Upper lobe of right lung (tissue), 1 donor: ENCODE data around the gene R3HDM2. TPM values are rescaled to one million over a fixed set of nuclear protein-coding genes. Genes with fewer than 3 reads are reported as not detected.

Source experiments
- ATAC-seq: fragments of 200-7000 bp; cut with Tn5 transposase; one replicate; pipeline ENCODE4 v1.9.1; 2020; ENCODE audit warnings: mild to moderate bottlenecking, moderate library complexity
- DNase-seq: peaks from one replicate; pipeline ENCODE4 v3.0.0-alpha.2; 2020
- H3K27ac ChIP-seq: fragments of 200-600 bp; one replicate; pipeline ENCODE4 v1.8.0; 2022
- H3K27me3 ChIP-seq: fragments of 200-600 bp; one replicate; pipeline ENCODE4 v1.8.0; 2022; ENCODE audit warnings: mild to moderate bottlenecking
- H3K36me3 ChIP-seq: fragments of 200-600 bp; one replicate; pipeline ENCODE4 v1.8.0; 2022
- H3K4me1 ChIP-seq: fragments of 200-600 bp; one replicate; pipeline ENCODE4 v1.8.0; 2022
- H3K4me3 ChIP-seq: fragments of 200-600 bp; one replicate; pipeline ENCODE4 v1.8.0; 2022; ENCODE audit warnings: mild to moderate bottlenecking
- H3K9me3 ChIP-seq: fragments of 200-600 bp; one replicate; pipeline ENCODE4 v1.8.0; 2022
- CTCF ChIP-seq: fragments of 200-600 bp; IDR thresholded peaks from one replicate; pipeline ENCODE4 v1.8.0; 2022; ENCODE audit warnings: antibody characterized with exemption
- intact Hi-C: fragments of 100-400 bp; cut with DNase I; formaldehyde crosslinking; loops from one replicate; pipeline ENCODE4 v1.11.0; 2022
- total RNA-seq: library from RNA; stranded (reverse); fragmentation: NEBNext Ultra II Directional; extraction: Animal tissue kit (Norgen Biotek cat#: 25700); gene quantifications from one replicate; pipeline ENCODE4 v1.2.1, GENCODE V29; 2021
- donor health status: DM: no; HTN: yes; CAD: no; lungs with severe emphysema.

Gene R3HDM2
- total RNA-seq, 1 donor from 2014 or later, result 81.0 TPM

DNA sequence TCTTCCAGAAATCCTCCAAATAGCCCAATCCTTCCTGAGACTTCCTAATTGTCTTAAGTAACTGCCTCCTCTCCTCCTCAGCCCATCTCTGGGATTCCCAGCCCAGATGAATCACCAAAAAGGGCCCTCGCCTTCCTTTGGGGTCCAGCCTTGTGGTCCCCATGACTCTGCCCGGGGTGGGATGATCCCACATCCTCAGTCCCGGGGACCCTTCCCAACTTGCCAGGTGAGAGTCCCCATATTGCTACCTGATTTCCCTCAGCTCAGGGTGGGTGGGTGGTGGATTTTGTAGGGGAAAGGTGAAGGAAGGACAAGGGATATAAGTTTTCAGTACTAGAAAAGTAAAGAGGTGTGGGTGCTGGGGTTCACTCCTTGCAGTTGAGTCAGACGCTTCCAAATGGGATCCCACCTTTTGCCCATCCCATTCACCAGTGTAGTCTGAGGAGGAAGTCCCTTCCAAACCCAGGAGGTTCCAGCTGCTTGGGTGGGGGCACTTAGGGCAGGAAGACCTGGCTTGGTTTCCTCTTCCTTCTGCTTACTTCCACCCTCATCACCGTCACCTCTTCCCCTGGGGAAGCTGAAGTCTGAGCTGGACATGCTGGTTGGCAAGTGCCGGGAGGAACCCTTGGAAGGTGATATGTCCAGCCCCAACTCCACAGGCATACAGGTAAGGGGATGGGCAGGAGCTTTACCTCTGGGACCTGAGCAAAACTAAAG, 34.3 kb upstream of the R3HDM2 start:
- Histone ChIP-seq H3K27ac (no peak overlapping the region), H3K9me3 (no peaks in the 10 kb centered on the region), H3K27me3 (peaks cover 6% of the 10 kb centered on the region), H3K36me3 (no peaks in the 10 kb centered on the region), H3K4me1 (peaks cover 23% of the 10 kb centered on the region), H3K4me3 (no peak overlapping the region)
- no peak for DNase-seq
- ATAC-seq, result no peak
- intact Hi-C loops, result no loop called here
- no peak for TF ChIP-seq CTCF

DNA sequence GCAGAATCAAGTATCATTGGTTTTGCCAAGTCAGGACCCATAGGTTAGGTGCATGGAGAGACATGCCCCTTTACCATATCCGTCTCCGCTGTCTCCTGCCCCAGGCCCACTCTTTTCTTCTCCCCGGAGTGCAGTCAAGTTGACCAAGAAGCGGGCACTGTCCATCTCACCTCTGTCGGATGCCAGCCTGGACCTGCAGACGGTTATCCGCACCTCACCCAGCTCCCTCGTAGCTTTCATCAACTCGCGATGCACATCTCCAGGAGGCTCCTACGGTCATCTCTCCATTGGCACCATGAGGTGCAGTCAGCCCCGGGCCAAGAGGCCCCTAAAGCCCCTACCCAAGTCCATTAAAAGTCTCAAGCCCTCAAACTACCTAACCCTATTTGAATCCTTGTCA, 33.7 kb upstream of the R3HDM2 start:
- intact Hi-C loops, result no loop called here
- Histone ChIP-seq H3K27ac (no peak overlapping the region), H3K27me3 (peaks cover 6% of the 10 kb centered on the region), H3K36me3 (no peaks in the 10 kb centered on the region), H3K9me3 (no peaks in the 10 kb centered on the region), H3K4me3 (no peak overlapping the region), H3K4me1 (peaks cover 26% of the 10 kb centered on the region)
- ATAC-seq (no peak), DNase-seq (no peak)
- no peak for TF ChIP-seq CTCF

GRCh38 chr12:57462912-57463253, 32.0 kb upstream of the R3HDM2 start:
- Histone ChIP-seq H3K36me3 (no peaks in the 10 kb centered on the region), H3K4me1 (peaks cover 32% of the 10 kb centered on the region), H3K4me3 (peak overlapping the region; percentile 65), H3K27ac (no peak overlapping the region), H3K9me3 (no peaks in the 10 kb centered on the region), H3K27me3 (peaks cover 6% of the 10 kb centered on the region)
- ATAC-seq, result no peak
- DNase-seq, result no peak
- no peak for TF ChIP-seq CTCF
- intact Hi-C loops, result no loop called here

GRCh38 chr12:57462251-57462911, 31.5 kb upstream of the R3HDM2 start:
- peaks cover 6% of the 10 kb centered on the region for H3K27me3 ChIP-seq
- H3K27ac ChIP-seq, result peak overlapping the region; percentile 51
- ATAC-seq (peak; percentile 87), DNase-seq (peak; percentile 90)
- no peaks in the 10 kb centered on the region for H3K9me3 ChIP-seq
- no peaks in the 10 kb centered on the region for H3K36me3 ChIP-seq
- H3K4me3 ChIP-seq, result peak overlapping the region; percentile 65
- peak; percentile 94 for TF ChIP-seq CTCF
- H3K4me1 ChIP-seq, result peaks cover 32% of the 10 kb centered on the region
- intact Hi-C loops, result no loop called here

DNA sequence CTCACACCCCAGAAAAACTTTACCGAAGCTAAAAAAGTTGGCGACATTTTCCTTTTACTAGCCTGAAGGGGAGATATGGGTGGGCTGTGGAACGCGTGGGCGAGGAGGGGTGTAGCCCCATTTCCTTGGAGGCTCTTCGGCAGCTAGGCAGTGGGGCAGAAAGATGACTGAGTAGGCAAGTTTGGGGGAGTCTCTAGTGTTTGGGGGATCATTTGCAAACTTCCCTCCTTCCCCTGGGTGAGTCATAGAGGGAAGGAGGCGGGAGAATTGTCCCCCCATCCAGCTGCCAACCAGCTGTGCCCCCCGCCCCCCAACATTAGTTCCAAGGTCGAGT, 31.0 kb upstream of the R3HDM2 start:
- no peaks in the 10 kb centered on the region for H3K36me3 ChIP-seq
- peaks cover 6% of the 10 kb centered on the region for H3K27me3 ChIP-seq
- no peaks in the 10 kb centered on the region for H3K9me3 ChIP-seq
- ATAC-seq (no peak), DNase-seq (no peak)
- peaks cover 32% of the 10 kb centered on the region for H3K4me1 ChIP-seq
- no peak overlapping the region for H3K27ac ChIP-seq
- TF ChIP-seq CTCF, result no peak
- peak overlapping the region; percentile 65 for H3K4me3 ChIP-seq
- intact Hi-C loops, result no loop called here
